Trophoblast cell (in vitro differentiated cells and primary cell): Measurements from ENCODE around the gene SLC22A5.
A peak's percentile ranks its signal among the peaks of the same experiment; 100 is the strongest.

ENCODE experiments used
- DNase-seq, 2 donors: peaks; one replicate each; pipeline ENCODE4 v3.0.0-alpha.2; 2016
- H2AFZ ChIP-seq: 2 replicates; pipeline ENCODE4 v1.6.1; 2013; ENCODE audit warnings: low read length, moderate library complexity, mild to moderate bottlenecking; ENCODE audit not compliant: insufficient read depth, poor library complexity
- H2AK5ac ChIP-seq: 2 replicates; pipeline ENCODE4 v1.6.1; 2013; ENCODE audit warnings: mild to moderate bottlenecking, low read length
- H2BK120ac ChIP-seq: 2 replicates; pipeline ENCODE4 v1.6.1; 2013; ENCODE audit warnings: low read length, mild to moderate bottlenecking, moderate library complexity; ENCODE audit not compliant: insufficient read depth, poor library complexity
- H2BK12ac ChIP-seq: 2 replicates; pipeline ENCODE4 v1.6.1; 2013; ENCODE audit warnings: mild to moderate bottlenecking, low read length, moderate library complexity
- H2BK5ac ChIP-seq: 2 replicates; pipeline ENCODE4 v1.6.1; 2013; ENCODE audit warnings: low read length, low read depth, moderate library complexity, mild to moderate bottlenecking; ENCODE audit not compliant: poor library complexity
- H3K14ac ChIP-seq: 2 replicates; pipeline ENCODE4 v1.6.1; 2013; ENCODE audit warnings: mild to moderate bottlenecking, low read length
- H3K18ac ChIP-seq: 2 replicates; pipeline ENCODE4 v1.6.1; 2013; ENCODE audit warnings: mild to moderate bottlenecking, low read length
- H3K23ac ChIP-seq: 2 replicates; pipeline ENCODE4 v1.6.1; 2013; ENCODE audit warnings: low read length
- H3K27ac ChIP-seq: 2 replicates; pipeline ENCODE4 v1.5.1; 2013; ENCODE audit warnings: low read depth, mild to moderate bottlenecking, inconsistent platforms, low read length, moderate library complexity
- H3K27me3 ChIP-seq: 2 replicates; pipeline ENCODE4 v1.6.1; 2013; ENCODE audit warnings: inconsistent platforms, mild to moderate bottlenecking, low read length, moderate library complexity; ENCODE audit not compliant: insufficient read depth
- H3K36me3 ChIP-seq, 2 experiments: 1 replicate in 1 of 2; 2 replicates in 1 of 2; pipeline ENCODE4 v1.6.1; 2013; ENCODE audit warnings: low read length in 2 of 2, mild to moderate bottlenecking in 2 of 2, moderate library complexity in 1 of 2; ENCODE audit not compliant: insufficient read depth in 2 of 2, control insufficient read depth in 1 of 2
- H3K4ac ChIP-seq: 2 replicates; pipeline ENCODE4 v1.6.1; 2013; ENCODE audit warnings: low read depth, mild to moderate bottlenecking, low read length, moderate library complexity
- H3K4me1 ChIP-seq, 2 experiments: 1 replicate in 1 of 2; 2 replicates in 1 of 2; pipeline ENCODE4 v1.6.1; 2013; ENCODE audit warnings: low read length in 2 of 2, mild to moderate bottlenecking in 2 of 2, moderate library complexity in 1 of 2; ENCODE audit not compliant: insufficient read depth in 2 of 2, control insufficient read depth in 1 of 2
- H3K4me2 ChIP-seq: 2 replicates; pipeline ENCODE4 v1.6.1; 2013; ENCODE audit warnings: inconsistent platforms, mild to moderate bottlenecking, low read length, moderate library complexity
- H3K4me3 ChIP-seq: 2 replicates; pipeline ENCODE4 v1.5.1; 2013; ENCODE audit warnings: mild to moderate bottlenecking, low read depth, low read length, inconsistent platforms
- H3K79me1 ChIP-seq: one replicate; pipeline ENCODE4 v1.6.1; 2013; ENCODE audit warnings: low read length
- H3K79me2 ChIP-seq: 2 replicates; pipeline ENCODE4 v1.6.1; 2013; ENCODE audit warnings: low read length, mild to moderate bottlenecking; ENCODE audit not compliant: control insufficient read depth, insufficient read depth, poor library complexity
- H3K9ac ChIP-seq: 2 replicates; pipeline ENCODE4 v1.6.1; 2013; ENCODE audit warnings: mild to moderate bottlenecking, low read length
- H3K9me3 ChIP-seq: 2 replicates; pipeline ENCODE4 v1.6.1; 2013; ENCODE audit warnings: low read depth, mild to moderate bottlenecking, control low read depth, inconsistent platforms, low read length; ENCODE audit not compliant: insufficient read depth
- H4K12ac ChIP-seq: 2 replicates; pipeline ENCODE4 v1.6.1; 2013; ENCODE audit warnings: low read depth, mild to moderate bottlenecking, low read length, moderate library complexity
- H4K8ac ChIP-seq: 2 replicates; pipeline ENCODE4 v1.6.1; 2013; ENCODE audit warnings: low read depth, mild to moderate bottlenecking, low read length, moderate library complexity
- H4K91ac ChIP-seq: one replicate; pipeline ENCODE4 v1.6.1; 2013; ENCODE audit warnings: low read depth, mild to moderate bottlenecking, low read length, moderate library complexity
- WGBS: extraction: QIAGEN DNeasy Blood & Tissue Kit; methylation state at CpG from one replicate; pipeline ENCODE4 v1.1.7; 2013; ENCODE audit warnings: missing lambda C conversion rate; ENCODE audit not compliant: insufficient read length, insufficient coverage; ENCODE audit errors: extremely low coverage; 5-methylcytosine and 5-hydroxymethylcytosine counted together

Gene SLC22A5

DNA sequence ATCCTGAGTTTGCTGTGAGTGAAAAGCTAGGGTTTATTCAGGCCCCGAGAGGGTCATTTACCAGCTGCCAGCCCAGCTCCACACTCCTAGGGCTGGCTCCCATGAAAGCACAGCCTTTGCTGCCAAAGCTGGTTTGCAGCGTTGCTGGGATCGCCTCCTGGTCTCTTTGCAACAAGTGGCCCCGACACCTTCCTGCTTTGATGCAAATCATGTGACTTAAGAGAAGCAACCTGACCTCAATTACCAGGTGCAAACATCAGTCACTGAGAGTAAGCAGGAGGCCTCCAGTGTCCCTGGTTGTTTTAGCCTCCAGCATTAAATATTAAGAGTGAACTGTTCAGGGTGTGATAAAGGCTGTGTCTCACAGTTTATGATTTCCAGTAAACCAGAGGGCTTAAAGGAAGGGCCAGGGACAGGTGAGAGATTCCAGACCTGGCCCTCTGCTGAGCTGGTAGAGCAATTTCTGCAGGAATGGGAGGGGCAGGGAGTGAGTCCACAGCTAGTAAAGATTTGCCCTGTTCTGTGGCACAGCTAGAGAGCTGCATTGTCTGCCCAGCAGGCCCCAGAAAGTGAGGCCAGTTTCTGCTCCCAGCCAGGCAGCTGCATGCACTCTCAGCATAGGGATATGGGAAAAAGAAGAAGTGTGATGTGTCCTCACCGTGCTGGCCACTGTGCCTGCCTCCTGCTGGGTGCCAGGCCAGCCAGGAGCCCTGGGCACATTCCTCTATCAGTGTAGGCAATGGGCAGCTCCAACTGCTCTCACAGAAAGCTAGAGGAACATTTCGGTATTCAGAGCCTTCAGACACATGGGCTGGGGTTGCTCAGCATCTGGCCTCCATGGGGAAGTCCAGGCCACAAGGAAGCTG lies 58.0 kb downstream of the SLC22A5 start:
- Histone ChIP-seq H4K12ac (no peak overlapping the region), H3K9ac (no peak overlapping the region), H3K4me1 (peaks cover 26 to 40% of the 10 kb centered on the region in 2 experiments), H2BK120ac (no peak overlapping the region), H3K14ac (no peak overlapping the region), H3K27ac (peak overlapping the region; percentile 16), H2BK5ac (no peak overlapping the region), H3K27me3 (no peaks in the 10 kb centered on the region), H3K36me3 (no peaks in the 10 kb centered on the region), H3K18ac (no peak overlapping the region), H3K4me3 (no peak overlapping the region), H3K4me2 (peak overlapping the region; percentile 11), H3K23ac (no peak overlapping the region), H3K79me1 (peaks cover 6% of the 10 kb centered on the region), H4K8ac (no peak overlapping the region), H3K79me2 (no peaks in the 10 kb centered on the region), H2AK5ac (peak overlapping the region; percentile 11), H3K4ac (no peak overlapping the region), H2AFZ (no peak overlapping the region), H2BK12ac (peak overlapping the region; percentile 10), H4K91ac (peak overlapping the region; percentile 1), H3K9me3 (no peaks in the 10 kb centered on the region)
- WGBS: no CpG with 5 or more reads among the region's 6 CpGs
- DNase-seq: peak; percentile 71 to 77

DNA sequence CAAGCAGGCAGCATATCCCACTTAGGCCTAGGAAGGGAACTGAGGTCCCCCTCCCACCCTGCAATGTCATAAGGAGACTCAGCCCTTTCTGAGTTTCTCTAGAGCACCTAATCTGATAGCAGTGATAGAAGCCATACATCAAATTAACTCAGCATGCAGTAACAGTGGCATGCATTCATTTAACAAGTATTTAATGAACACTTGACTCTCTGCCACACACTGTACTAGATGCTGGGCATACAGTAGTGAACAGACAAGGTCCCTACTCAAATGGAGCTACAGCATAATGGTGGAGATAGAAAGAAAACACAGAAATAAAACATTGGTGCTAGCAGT lies 58.6 kb downstream of the SLC22A5 start:
- peaks cover 6% of the 10 kb centered on the region for H3K79me1 ChIP-seq
- H3K23ac ChIP-seq: no peak overlapping the region
- H3K4ac ChIP-seq: no peak overlapping the region
- DNase-seq: no peak
- H2BK120ac ChIP-seq: no peak overlapping the region
- no peaks in the 10 kb centered on the region for H3K79me2 ChIP-seq
- peak overlapping the region; percentile 11 for H2AK5ac ChIP-seq
- H2BK5ac ChIP-seq: no peak overlapping the region
- no peak overlapping the region for H3K9ac ChIP-seq
- no peak overlapping the region for H2AFZ ChIP-seq
- H4K12ac ChIP-seq: no peak overlapping the region
- peak overlapping the region; percentile 1 for H4K91ac ChIP-seq
- no peak overlapping the region for H3K4me2 ChIP-seq
- no peaks in the 10 kb centered on the region for H3K9me3 ChIP-seq
- H3K14ac ChIP-seq: no peak overlapping the region
- peaks cover 26 to 36% of the 10 kb centered on the region in 2 experiments for H3K4me1 ChIP-seq
- H3K27ac ChIP-seq: peak overlapping the region; percentile 16
- no peak overlapping the region for H3K18ac ChIP-seq
- H3K4me3 ChIP-seq: no peak overlapping the region
- H2BK12ac ChIP-seq: peak overlapping the region; percentile 10
- H3K36me3 ChIP-seq: no peaks in the 10 kb centered on the region
- H4K8ac ChIP-seq: no peak overlapping the region
- H3K27me3 ChIP-seq: no peaks in the 10 kb centered on the region

DNA sequence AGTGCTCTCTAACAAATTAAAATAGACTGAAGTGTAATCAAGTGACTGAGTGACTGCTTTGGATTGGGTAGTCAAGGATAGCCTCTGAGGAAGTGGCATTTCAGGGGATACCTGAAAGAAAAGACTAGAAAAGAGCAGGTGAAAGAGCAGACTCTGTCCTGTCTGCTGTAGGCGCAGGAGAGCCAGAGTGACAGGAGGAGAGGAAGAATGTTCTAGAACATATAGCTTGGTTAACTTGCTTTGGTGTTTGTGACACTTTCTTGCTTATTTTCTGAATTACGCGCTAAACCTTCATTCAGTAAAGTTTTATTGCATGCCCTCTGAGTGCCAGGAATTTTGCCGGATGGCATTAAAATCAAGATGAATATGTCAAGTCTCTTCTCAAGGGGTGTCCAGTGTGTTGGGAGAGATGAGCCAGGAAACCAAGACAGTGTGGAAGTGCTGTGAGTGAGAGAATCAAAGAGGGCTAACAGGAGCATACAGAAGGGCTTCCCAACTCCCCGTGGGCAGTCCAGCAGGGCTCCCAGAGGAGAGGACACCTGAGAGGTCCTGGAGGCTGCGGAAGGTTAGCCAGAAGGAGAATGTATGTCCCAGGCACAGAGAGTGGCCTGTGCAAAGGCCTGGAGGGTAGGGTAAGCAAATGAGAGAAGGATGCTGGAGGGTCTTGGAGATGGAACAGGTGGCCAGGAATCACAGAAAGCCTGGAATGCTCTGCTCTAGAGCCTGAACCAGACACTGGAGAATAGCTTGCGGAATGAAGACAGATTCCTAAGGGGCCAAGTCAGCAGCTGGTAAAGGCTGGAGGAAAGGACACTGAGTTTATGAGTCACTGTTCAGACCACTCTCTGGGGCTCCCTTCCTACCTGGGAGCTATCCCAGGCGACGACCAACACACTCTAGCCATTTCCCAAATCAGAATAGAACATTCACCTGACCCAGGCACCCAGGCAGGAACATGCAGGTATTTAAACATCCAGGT lies 59.3 kb downstream of the SLC22A5 start:
- Histone ChIP-seq H3K4me3 (no peak overlapping the region), H3K9ac (no peak overlapping the region), H3K18ac (no peak overlapping the region), H3K4me2 (peak overlapping the region; percentile 14), H3K27ac (peak overlapping the region; percentile 59), H3K79me1 (peaks cover 6% of the 10 kb centered on the region), H4K12ac (no peak overlapping the region), H2BK12ac (peak overlapping the region; percentile 45), H4K8ac (no peak overlapping the region), H3K23ac (no peak overlapping the region), H3K27me3 (no peaks in the 10 kb centered on the region), H3K9me3 (no peaks in the 10 kb centered on the region), H2BK120ac (no peak overlapping the region), H3K36me3 (no peaks in the 10 kb centered on the region), H3K4me1 (peaks cover 26 to 32% of the 10 kb centered on the region in 2 experiments), H3K79me2 (no peaks in the 10 kb centered on the region), H4K91ac (no peak overlapping the region), H2AFZ (no peak overlapping the region), H2AK5ac (no peak overlapping the region), H3K4ac (no peak overlapping the region), H2BK5ac (no peak overlapping the region), H3K14ac (no peak overlapping the region)
- no CpG with 5 or more reads among the region's 9 CpGs for WGBS
- peak; percentile 76 to 86 for DNase-seq

- H4K8ac ChIP-seq: no peak overlapping the region
- H3K9ac ChIP-seq: no peak overlapping the region
- DNase-seq: no peak
- peaks cover 26 to 34% of the 10 kb centered on the region in 2 experiments for H3K4me1 ChIP-seq
- H3K23ac ChIP-seq: no peak overlapping the region
- H2BK5ac ChIP-seq: no peak overlapping the region
- H3K79me1 ChIP-seq: peaks cover 6% of the 10 kb centered on the region
- peak overlapping the region; percentile 13 for H2AK5ac ChIP-seq
- H3K27me3 ChIP-seq: no peaks in the 10 kb centered on the region
- no peaks in the 10 kb centered on the region for H3K79me2 ChIP-seq
- H2BK120ac ChIP-seq: no peak overlapping the region
- H3K14ac ChIP-seq: no peak overlapping the region
- no peak overlapping the region for H4K12ac ChIP-seq
- peak overlapping the region; percentile 46 for H2BK12ac ChIP-seq
- H4K91ac ChIP-seq: no peak overlapping the region
- WGBS: no CpG with 5 or more reads among the region's 6 CpGs
- no peak overlapping the region for H2AFZ ChIP-seq
- no peak overlapping the region for H3K4me3 ChIP-seq
- H3K9me3 ChIP-seq: no peaks in the 10 kb centered on the region
- H3K27ac ChIP-seq: peak overlapping the region; percentile 9
- H3K36me3 ChIP-seq: no peaks in the 10 kb centered on the region
- no peak overlapping the region for H3K4ac ChIP-seq
- H3K4me2 ChIP-seq: peak overlapping the region; percentile 14
- no peak overlapping the region for H3K18ac ChIP-seq
These were observed 60.2 kb downstream of the SLC22A5 start for GRCh38 chr5:132429463-132430440.
